Natural killer cell (primary cell): Measurements from ENCODE around the gene ANKRD49. TPM values are rescaled to one million over a fixed set of nuclear protein-coding genes. Genes with fewer than 3 reads are reported as not detected.

Experiments used
- ATAC-seq, 3 donors: fragments of 150-1000 bp in 2 of 3; fragments of 200-7000 bp in 1 of 3; cut with Tn5 transposase; 1 replicate in 1 of 3; 2 replicates in 2 of 3; pipeline ENCODE4 v1.10.0; 2021; ENCODE audit warnings: mild to moderate bottlenecking in 2 of 3, moderate library complexity in 2 of 3
- DNase-seq, 2 donors: peaks; one replicate each; pipeline versions ENCODE4 v3.0.0 to v3.0.0-alpha.2; 2013 to 2021; ENCODE audit warnings: mixed read lengths in 1 of 2
- H3K27ac ChIP-seq: one replicate; pipeline ENCODE4 v1.5.1; 2013; ENCODE audit warnings: mild to moderate bottlenecking, low read length
- H3K27me3 ChIP-seq: one replicate; pipeline ENCODE4 v1.6.1; 2013; ENCODE audit warnings: low read length; ENCODE audit not compliant: control insufficient read depth, insufficient read depth
- H3K36me3 ChIP-seq: one replicate; pipeline ENCODE4 v1.6.1; 2013; ENCODE audit warnings: low read length; ENCODE audit not compliant: control insufficient read depth, insufficient read depth
- H3K4me1 ChIP-seq: one replicate; pipeline ENCODE4 v1.6.1; 2013; ENCODE audit warnings: low read length; ENCODE audit not compliant: control insufficient read depth, insufficient read depth
- H3K4me3 ChIP-seq: one replicate; pipeline ENCODE4 v1.5.1; 2013; ENCODE audit warnings: low read length
- H3K9me3 ChIP-seq: one replicate; pipeline ENCODE4 v1.6.1; 2013; ENCODE audit warnings: low read length; ENCODE audit not compliant: control insufficient read depth, insufficient read depth
- H3K27ac Mint-ChIP-seq, 2 donors: one replicate each; pipeline ENCODE4 v1.8.0; 2022; ENCODE audit warnings: mild to moderate bottlenecking in 2 of 2, mixed read lengths in 2 of 2, moderate library complexity in 1 of 2
- H3K27me3 Mint-ChIP-seq, 2 donors: one replicate each; pipeline ENCODE4 v1.8.0; 2022; ENCODE audit warnings: low read depth in 2 of 2, mixed read lengths in 2 of 2
- H3K36me3 Mint-ChIP-seq: one replicate; pipeline ENCODE4 v1.8.0; 2022; ENCODE audit warnings: mixed read lengths
- H3K4me1 Mint-ChIP-seq, 2 donors: one replicate each; pipeline ENCODE4 v1.8.0; 2022; ENCODE audit warnings: mixed read lengths in 2 of 2
- H3K4me3 Mint-ChIP-seq: one replicate; pipeline ENCODE4 v1.8.0; 2022; ENCODE audit warnings: mild to moderate bottlenecking, moderate library complexity, mixed read lengths
- H3K9me3 Mint-ChIP-seq, 2 donors: one replicate each; pipeline ENCODE4 v1.8.0; 2022; ENCODE audit warnings: mixed read lengths in 2 of 2
- WGBS: methylation state at CpG from one replicate; pipeline ENCODE4 v1.1.7; 2013; ENCODE audit warnings: missing lambda C conversion rate; ENCODE audit not compliant: insufficient coverage; 5-methylcytosine and 5-hydroxymethylcytosine counted together
- intact Hi-C: fragments of 100-400 bp; cut with micrococcal nuclease; formaldehyde crosslinking; loops from one replicate; pipeline ENCODE4 v1.14.2; 2022
- total RNA-seq, 4 donors: library from RNA; stranded (reverse); fragments of 120-200 nt in 1 of 4; gene quantifications; one replicate each; pipeline versions ENCODE4 v1.2.3 to v1.2.4, GENCODE V29; 2013 to 2022
- TF ChIP-seq, protein P1 (sequence below): fragments of 200-600 bp; IDR thresholded peaks from one replicate; pipeline ENCODE4 v1.8.0; 2022; ENCODE audit warnings: antibody characterized with exemption

Gene ANKRD49
- total RNA-seq, 3 donors from 2014 or later (not counting 1 experiment from before 2014, with no cell fraction given), result 47.7 to 55.6 (median 52.6) TPM

GRCh38 chr11:94536386-94536785 is 42.6 kb downstream of the ANKRD49 start:
- Mint-ChIP-seq H3K4me3 (no peak overlapping the region), H3K4me1 (no peaks in the 10 kb centered on the region)

DNA sequence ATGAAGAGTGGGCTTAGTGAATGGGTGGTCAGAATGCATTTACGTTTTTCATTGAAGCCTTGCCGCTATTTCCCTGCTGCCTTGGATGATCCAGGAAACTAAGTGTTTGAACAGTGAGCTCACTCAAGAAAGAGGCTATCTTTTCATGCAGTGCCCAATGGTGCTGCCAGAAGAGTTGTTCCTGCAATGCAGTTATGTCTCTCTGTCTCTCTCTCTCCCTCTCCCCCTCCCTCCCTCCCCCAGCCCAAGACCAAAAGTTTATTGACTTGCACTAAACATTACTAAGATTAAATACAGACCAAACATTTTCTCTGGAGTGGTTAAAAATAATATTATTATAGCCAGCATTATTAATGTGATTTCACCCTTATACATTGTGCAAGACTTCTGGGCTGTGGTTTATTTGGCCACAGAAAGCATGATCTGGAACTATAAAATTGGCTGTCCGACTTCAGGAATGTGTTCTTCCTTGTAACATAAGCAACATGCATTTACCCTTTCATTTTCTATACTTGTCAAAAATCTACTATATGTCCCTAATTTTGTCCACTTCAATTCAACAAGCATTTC is 43.3 kb downstream of the ANKRD49 start:
- Histone ChIP-seq H3K4me3 (no peak overlapping the region), H3K27me3 (peaks cover 4% of the 10 kb centered on the region), H3K9me3 (no peaks in the 10 kb centered on the region), H3K36me3 (no peaks in the 10 kb centered on the region), H3K4me1 (no peaks in the 10 kb centered on the region), H3K27ac (no peak overlapping the region)
- ATAC-seq (no peak), DNase-seq (no peak)
- 80% methylated on average over 3 of the region's 3 CpGs for WGBS
- H3K9me3 Mint-ChIP-seq, result no peaks in the 10 kb centered on the region
- no peaks in the 10 kb centered on the region for H3K36me3 Mint-ChIP-seq
- TF ChIP-seq, protein P1, sequence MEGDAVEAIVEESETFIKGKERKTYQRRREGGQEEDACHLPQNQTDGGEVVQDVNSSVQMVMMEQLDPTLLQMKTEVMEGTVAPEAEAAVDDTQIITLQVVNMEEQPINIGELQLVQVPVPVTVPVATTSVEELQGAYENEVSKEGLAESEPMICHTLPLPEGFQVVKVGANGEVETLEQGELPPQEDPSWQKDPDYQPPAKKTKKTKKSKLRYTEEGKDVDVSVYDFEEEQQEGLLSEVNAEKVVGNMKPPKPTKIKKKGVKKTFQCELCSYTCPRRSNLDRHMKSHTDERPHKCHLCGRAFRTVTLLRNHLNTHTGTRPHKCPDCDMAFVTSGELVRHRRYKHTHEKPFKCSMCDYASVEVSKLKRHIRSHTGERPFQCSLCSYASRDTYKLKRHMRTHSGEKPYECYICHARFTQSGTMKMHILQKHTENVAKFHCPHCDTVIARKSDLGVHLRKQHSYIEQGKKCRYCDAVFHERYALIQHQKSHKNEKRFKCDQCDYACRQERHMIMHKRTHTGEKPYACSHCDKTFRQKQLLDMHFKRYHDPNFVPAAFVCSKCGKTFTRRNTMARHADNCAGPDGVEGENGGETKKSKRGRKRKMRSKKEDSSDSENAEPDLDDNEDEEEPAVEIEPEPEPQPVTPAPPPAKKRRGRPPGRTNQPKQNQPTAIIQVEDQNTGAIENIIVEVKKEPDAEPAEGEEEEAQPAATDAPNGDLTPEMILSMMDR, result no peak
- H3K27ac Mint-ChIP-seq, result no peak overlapping the region
- H3K4me3 Mint-ChIP-seq, result no peak overlapping the region
- intact Hi-C loops, result no loop called here
- H3K4me1 Mint-ChIP-seq, result no peaks in the 10 kb centered on the region
- H3K27me3 Mint-ChIP-seq, result peaks cover 23 to 56% of the 10 kb centered on the region in 2 donors

More at GRCh38 chr11:94536386-94536785, 42.6 kb downstream of the ANKRD49 start:
- H3K27ac ChIP-seq, result no peak overlapping the region
- H3K27ac Mint-ChIP-seq, result no peak overlapping the region
- H3K36me3 ChIP-seq, result no peaks in the 10 kb centered on the region
- intact Hi-C loops, result no loop called here
- peaks cover 23 to 64% of the 10 kb centered on the region in 2 donors for H3K27me3 Mint-ChIP-seq
- DNase-seq, result no peak
- H3K4me3 ChIP-seq, result no peak overlapping the region
- no peaks in the 10 kb centered on the region for H3K36me3 Mint-ChIP-seq
- no peaks in the 10 kb centered on the region for H3K9me3 Mint-ChIP-seq
- TF ChIP-seq, protein P1, result no peak
- H3K4me1 ChIP-seq, result no peaks in the 10 kb centered on the region
- no peaks in the 10 kb centered on the region for H3K9me3 ChIP-seq
- no peak for ATAC-seq
- peaks cover 4% of the 10 kb centered on the region for H3K27me3 ChIP-seq

DNA sequence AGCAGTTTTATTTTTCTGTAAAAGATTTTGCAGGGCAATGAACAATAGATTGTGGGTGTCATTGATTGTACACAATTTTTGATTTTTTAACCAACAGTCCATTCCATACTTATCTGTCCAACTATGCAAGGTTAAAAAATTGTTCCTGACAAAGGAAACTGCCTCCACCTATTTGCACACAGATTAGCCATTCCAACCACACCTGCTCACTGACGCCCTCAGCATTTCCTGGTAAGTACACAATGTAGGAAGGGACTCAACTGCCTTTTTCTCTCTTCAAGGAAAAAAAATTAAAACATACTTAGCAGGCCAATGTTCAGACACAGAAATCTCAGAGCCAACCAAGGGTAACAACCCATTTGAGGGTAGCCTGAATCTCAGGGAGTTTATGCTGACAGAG is 45.6 kb downstream of the ANKRD49 start:
- DNase-seq (no peak), ATAC-seq (no peak)
- Histone ChIP-seq H3K27me3 (peaks cover 4% of the 10 kb centered on the region), H3K4me3 (no peak overlapping the region), H3K36me3 (no peaks in the 10 kb centered on the region), H3K9me3 (no peaks in the 10 kb centered on the region), H3K27ac (no peak overlapping the region), H3K4me1 (peaks cover 3% of the 10 kb centered on the region)
- H3K4me1 Mint-ChIP-seq, result peaks cover 12% of the 10 kb centered on the region in 2 donors
- H3K27me3 Mint-ChIP-seq, result peaks cover 17 to 38% of the 10 kb centered on the region in 2 donors
- H3K27ac Mint-ChIP-seq, result no peak overlapping the region
- no peak overlapping the region for H3K4me3 Mint-ChIP-seq
- TF ChIP-seq, protein P1, result no peak
- 20% methylated on average over 1 of the region's 1 CpG for WGBS
- H3K36me3 Mint-ChIP-seq, result no peaks in the 10 kb centered on the region
- intact Hi-C loops, result no loop called here
- no peaks in the 10 kb centered on the region for H3K9me3 Mint-ChIP-seq
